ENCODE results near the gene CDHR3.

The CDHR3 gene

GRCh38 chr7:106064771-106065574 is 101.9 kb downstream of the CDHR3 start:
- DNase-seq (ENCODE audit: low read depth in 2 of 2) = no peak

DNA sequence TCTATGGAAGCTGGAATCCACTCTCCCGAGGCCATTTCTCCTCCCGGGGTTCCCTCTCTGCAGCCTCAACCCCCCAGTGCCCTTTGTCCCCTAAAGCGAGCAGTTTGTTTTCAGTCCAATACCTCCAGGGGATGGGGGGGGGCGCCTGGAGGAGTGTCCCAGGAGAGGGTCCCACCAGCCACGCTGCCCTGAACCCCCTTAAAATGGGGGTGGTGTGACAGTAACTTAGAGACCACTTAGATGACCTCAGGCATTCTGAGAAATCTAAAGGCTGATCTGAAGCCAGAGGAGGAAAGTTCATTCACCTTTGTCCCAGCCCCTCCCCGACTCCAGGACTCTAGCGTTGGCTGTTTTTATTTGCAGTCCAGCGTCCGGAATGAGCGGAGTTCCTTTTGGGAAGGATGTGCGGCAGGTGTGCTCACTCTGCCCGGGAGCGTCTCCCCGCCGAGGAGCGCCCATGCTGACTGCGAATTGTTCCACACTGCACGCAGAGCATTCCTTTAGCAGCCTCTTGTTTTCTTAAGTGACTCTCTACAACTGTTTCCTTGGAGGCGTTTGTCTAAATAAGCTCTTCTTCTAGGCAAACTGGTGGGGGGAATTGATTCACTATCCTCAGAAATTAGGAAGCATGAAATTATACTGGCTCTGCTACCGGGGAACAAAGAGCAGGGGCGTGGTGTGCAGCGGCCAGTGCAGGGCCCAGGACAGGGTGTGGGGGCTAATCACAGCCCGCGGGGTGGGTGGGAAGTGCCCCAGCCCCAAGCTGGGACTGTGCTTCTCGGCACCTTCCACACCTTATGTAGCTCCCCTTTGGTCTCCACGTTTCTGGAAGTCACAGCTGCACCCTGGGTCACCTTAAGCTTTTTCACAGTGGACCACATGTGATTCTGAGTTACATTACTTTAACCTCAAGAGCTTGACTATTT is 102.8 kb downstream of the CDHR3 start:
- DNase-seq (ENCODE audit: low read depth in 2 of 2) = no peak

GRCh38 chr7:106067678-106068077 is 104.6 kb downstream of the CDHR3 start:
- no peak for DNase-seq (ENCODE audit: low read depth in 2 of 2)

- DNase-seq (ENCODE audit: low read depth in 2 of 2) = no peak
Observed at GRCh38 chr7:106068538-106068961, 105.5 kb downstream of the CDHR3 start.

DNA sequence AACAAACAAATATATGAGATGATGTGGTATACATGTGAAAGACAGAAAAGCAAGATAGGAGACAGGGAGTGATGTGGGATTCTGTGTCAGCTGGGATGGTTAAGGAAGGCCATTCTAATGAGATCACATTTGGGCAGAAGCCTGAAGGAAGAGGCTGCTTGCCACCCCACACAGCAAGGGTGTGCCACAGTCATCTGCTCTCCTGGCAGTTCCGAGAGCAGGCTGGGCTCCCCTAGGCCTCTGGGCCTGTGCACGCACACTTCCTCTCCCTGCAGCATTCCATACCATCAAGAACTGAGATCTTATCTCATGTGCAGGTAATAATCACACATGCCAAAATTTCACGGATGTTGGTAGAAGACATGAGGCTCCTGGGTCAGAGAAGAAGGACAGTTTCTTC is 105.9 kb downstream of the CDHR3 start:
- DNase-seq (ENCODE audit: low read depth in 2 of 2) = no peak

DNA sequence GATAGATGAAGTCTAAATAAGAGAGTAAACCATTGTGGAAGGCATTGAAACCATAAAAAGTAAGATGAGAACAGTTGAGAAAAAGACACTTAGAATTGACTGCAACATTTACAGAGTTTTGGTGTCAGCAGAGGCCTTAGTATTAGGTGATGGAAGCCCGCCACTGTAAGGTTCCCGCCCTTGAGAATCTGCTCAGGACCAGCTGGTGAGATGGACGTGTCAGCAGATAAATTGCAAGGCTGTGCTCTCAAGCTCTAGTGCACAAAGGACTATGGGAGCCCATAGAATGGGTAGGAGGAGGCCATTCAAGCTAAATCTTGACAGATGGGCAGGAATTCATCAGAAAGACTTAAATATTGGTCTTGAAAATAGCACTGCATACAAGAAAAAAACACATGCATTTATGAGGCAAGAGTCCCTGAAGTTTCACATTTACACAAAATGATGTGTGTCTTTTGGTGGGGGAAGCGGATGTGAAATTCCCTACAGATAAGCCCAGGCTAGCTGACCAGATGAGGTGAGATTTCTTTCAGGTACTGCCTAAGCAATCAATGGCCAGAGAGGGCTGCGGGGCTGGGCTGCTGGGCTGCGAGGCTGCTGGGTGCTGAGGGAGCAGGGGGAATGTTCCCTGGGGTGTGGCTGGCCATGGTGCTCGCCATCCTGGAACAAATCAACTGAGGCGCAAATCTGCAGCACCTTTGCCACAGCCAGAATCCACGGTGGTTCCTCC is 106.6 kb downstream of the CDHR3 start:
- no peak for DNase-seq (ENCODE audit: low read depth in 2 of 2)

GRCh38 chr7:106070201-106070551 is 107.1 kb downstream of the CDHR3 start:
- no peak for DNase-seq (ENCODE audit: low read depth in 2 of 2)

GRCh38 chr7:106070567-106071254 is 107.6 kb downstream of the CDHR3 start:
- no peak for DNase-seq (ENCODE audit: low read depth in 2 of 2)

- no peak for DNase-seq (ENCODE audit: low read depth in 2 of 2)
Observed at GRCh38 chr7:106071356-106071998, 108.4 kb downstream of the CDHR3 start.

DNA sequence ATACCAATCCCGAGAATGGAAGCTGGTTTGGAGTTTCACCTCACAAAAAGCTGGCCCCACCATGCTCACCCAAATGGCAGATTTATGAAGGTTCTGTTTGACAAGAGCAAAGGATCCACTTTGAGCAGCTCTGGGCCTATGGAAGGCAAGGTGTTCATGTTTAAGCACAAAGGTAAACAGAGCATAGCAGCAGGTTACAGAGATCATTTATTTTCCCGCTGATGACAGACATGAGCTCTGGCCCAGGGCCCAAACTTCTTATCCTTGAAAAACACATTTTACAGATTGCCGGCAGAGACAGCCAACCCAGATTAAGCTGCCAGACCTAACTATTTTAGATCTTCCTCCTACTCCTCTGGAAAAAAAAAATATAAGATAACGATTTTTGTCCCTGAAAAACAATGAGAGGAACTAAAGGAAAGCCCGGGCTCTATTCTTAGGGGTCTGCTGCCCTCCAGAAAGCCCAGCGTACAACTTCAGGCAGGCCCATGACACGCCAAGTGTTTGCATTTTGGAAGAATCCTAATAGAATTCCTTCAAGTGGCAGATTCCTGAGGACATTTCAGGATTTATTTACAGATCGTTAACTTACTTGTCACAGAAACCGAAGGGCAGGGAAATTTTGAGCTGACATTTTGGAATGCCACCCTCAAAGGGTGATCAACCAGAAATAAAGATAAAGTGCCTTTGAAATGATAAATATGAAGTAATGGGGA is 109.1 kb downstream of the CDHR3 start:
- DNase-seq (ENCODE audit: low read depth in 2 of 2) = no peak

GRCh38 chr7:106072715-106073091 is 109.6 kb downstream of the CDHR3 start:
- no peak for DNase-seq (ENCODE audit: low read depth in 2 of 2)

- no peak for DNase-seq (ENCODE audit: low read depth in 2 of 2)
Observed at GRCh38 chr7:106073701-106074100, 110.6 kb downstream of the CDHR3 start.

DNA sequence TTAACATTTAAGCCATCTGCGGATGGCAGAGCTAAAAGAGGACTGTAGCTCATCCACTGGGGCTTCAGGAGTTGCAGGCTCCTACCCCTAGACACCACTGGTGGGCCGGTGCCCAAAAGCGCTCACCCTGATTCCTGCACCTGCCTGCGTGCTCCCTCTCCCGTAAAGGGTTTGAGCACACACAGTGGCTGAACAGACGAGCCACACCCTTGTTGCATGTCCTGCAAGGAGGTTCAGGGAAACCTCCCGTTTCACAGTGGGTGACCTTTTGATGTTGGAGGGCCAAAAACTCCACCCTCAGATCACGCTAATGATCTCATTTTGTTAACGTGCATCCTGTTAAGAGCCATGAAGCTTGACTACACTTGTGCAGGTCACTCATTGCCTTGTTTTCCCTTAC is 111.2 kb downstream of the CDHR3 start:
- DNase-seq (ENCODE audit: low read depth in 2 of 2) = no peak

DNA sequence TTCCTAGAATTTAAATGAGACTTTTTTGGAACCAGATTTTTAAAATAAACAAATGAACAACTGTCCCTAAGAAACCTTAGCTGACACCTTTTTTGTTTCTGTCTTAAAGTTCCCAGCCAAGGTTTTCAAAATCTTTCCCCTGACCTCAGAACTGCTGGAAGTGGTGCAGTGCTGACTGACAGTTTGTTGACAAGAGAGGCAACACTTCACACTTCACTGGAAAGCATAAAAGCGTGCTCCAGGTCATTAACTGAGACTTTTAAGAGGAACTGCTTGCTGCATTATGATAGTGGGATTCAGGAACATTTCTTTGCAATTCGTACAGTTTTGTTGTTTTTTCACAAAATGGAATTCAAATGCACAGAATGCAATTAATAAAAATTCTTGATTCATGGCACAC is 112.9 kb downstream of the CDHR3 start:
- no peak for DNase-seq (ENCODE audit: low read depth in 2 of 2)

- no peak for DNase-seq (ENCODE audit: low read depth in 2 of 2)
Observed at GRCh38 chr7:106076537-106076936, 113.5 kb downstream of the CDHR3 start.

DNA sequence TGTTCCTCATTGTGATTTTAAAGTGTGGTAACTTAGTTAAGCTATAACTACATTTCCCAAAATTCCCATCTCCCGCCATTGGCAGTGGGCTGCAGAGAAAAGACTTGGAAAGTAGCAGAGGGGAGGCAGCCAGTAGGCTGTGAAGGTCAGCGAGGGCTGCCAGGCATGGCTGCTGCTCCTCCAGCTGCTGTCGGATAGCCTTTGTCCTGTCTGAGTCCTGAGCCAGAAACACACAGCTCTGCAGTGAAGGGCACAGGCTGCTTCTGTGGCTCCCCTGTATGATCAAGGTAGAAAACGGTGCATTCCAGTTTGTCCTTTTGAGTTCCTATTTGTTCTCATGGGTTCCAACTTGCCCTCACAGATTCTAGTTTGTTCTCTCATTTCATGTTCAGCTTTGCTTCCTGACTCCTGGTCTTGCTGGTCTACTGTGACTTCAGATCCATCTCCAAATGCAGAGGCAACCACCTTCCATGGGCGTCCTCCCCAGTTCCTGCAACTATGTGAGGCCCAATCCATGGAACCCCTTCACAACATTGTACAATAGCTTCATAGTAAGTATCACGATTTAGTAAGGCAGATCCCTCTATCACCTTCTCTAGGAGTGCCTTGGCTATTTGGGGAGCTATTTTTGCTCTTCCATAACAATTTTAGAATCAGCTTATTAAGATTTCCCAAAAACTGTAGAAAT is 117.4 kb downstream of the CDHR3 start:
- no peak for DNase-seq (ENCODE audit: low read depth in 2 of 2)

- DNase-seq (ENCODE audit: low read depth in 2 of 2) = no peak
Observed at GRCh38 chr7:106082087-106082854, 119.2 kb downstream of the CDHR3 start.

Measured in activated CD8-positive, alpha-beta memory T cell treated with anti-CD3 and anti-CD28 coated beads for 4 hours (primary cell).